HL-60 (cell line): ENCODE measurements around the gene CNTD1.

Experiments used
- CTCF ChIP-seq: IDR thresholded peaks from one replicate; pipeline ENCODE4 v1.5.1; 2011; ENCODE audit warnings: low read length, control low read depth, inconsistent platforms; ENCODE audit not compliant: insufficient read depth
- POLR2AphosphoS5 ChIP-seq: IDR thresholded peaks from 2 replicates; pipeline ENCODE4 v1.6.1; 2012; ENCODE audit warnings: low read depth
- REST ChIP-seq: IDR thresholded peaks from 2 replicates; pipeline ENCODE4 v1.6.1; 2012; ENCODE audit warnings: low read depth; ENCODE audit not compliant: insufficient replicate concordance

- TF ChIP-seq CTCF = no peak
- peak; percentile 4; the same call in 1 of the 2 replicates for TF ChIP-seq POLR2AphosphoS5
- TF ChIP-seq REST = no peak
Observed at GRCh38 chr17:42845556-42845917, 46.9 kb downstream of the CNTD1 start.
